ENCODE results near the gene CORO1C. TPM values are rescaled to one million over a fixed set of nuclear protein-coding genes. Genes with fewer than 3 reads are reported as not detected.

CORO1C gene
- polyA plus RNA-seq, 1 of the 3 experiments (the other 2 are of a cell fraction), result 150 TPM

- H3K9me2 ChIP-seq, result no peaks in the 10 kb centered on the region
- peaks cover 56% of the 10 kb centered on the region for H3F3A ChIP-seq (replicated peaks; ENCODE audit: insufficient read depth)
- H3K79me2 ChIP-seq (ENCODE audit: insufficient read depth), result peaks cover 96% of the 10 kb centered on the region
- H3K4me2 ChIP-seq, result peak overlapping the region; percentile 70
- H3K4me1 ChIP-seq (ENCODE audit: control insufficient read depth in 1 of 2, insufficient read depth in 2 of 2, low read depth in 1 of 2, low read length in 1 of 2), result peaks cover 39 to 52% of the 10 kb centered on the region in 2 experiments; a peak in 3 of 4 replicates
- H4K20me1 ChIP-seq (ENCODE audit: insufficient read depth), result peaks cover 64% of the 10 kb centered on the region
- H3K4me3 ChIP-seq (ENCODE audit: low read depth in 2 of 2, low read length in 1 of 2), result no peak overlapping the region
- TF ChIP-seq SIN3A (IDR thresholded peaks at IDR 0.05; ENCODE audit: borderline replicate concordance, low read depth, low read length), result no peak
- TF ChIP-seq TAF1 (IDR thresholded peaks at IDR 0.05; ENCODE audit: borderline replicate concordance, low read depth, low read length), result no peak
- no peak for TF ChIP-seq SMC3 (IDR thresholded peaks at IDR 0.05; ENCODE audit: low read depth, low read length)
- no peak for TF ChIP-seq EZH2phosphoT487 (IDR thresholded peaks at IDR 0.05; ENCODE audit: borderline replicate concordance, low read depth)
- TF ChIP-seq CHD2 (IDR thresholded peaks at IDR 0.05; ENCODE audit: low read length, partially characterized antibody), result no peak
- no peaks in the 10 kb centered on the region for H3K9me3 ChIP-seq
- no peak for DNase-seq
- peak overlapping the region; percentile 14 to 93; a peak in 3 of 4 replicates for H3K27ac ChIP-seq (ENCODE audit: low read depth in 2 of 2, low read length in 1 of 2)
- ChIA-PET CTCF (interaction anchor here (1.4 to 4.3 kb wide), 3 partner anchors 33 to 79 kb away, joined by 4 to 16 read pairs (median 7); no protein-coding TSS in a partner anchor), POLR2A (no interaction called here)
- peak overlapping the region; percentile 49; the same call in 1 of the 2 replicates for H3K9ac ChIP-seq
- H2AFZ ChIP-seq (ENCODE audit: low read depth), result no peak overlapping the region
- peaks cover 2 to 15% of the 10 kb centered on the region in 2 experiments for H3K36me3 ChIP-seq (replicated peaks in 1 of 2; ENCODE audit: control insufficient read depth in 1 of 2, insufficient read depth in 2 of 2, low read length in 1 of 2)
- H3K27me3 ChIP-seq (ENCODE audit: insufficient read depth), result no peaks in the 10 kb centered on the region
Measured at GRCh38 chr12:108724890-108725151, 6.5 kb downstream of the CORO1C start.

GRCh38 chr12:108724054-108724889 lies 7.0 kb downstream of the CORO1C start:
- CTCF ChIA-PET, result interaction anchor here (0.8 to 4.3 kb wide), 5 partner anchors 32 to 79 kb away, joined by 3 to 16 read pairs (median 4); no protein-coding TSS in a partner anchor

GRCh38 chr12:108722992-108723766 lies 8.1 kb downstream of the CORO1C start:
- Histone ChIP-seq H3K9me2 (no peaks in the 10 kb centered on the region), H3K4me1 (ENCODE audit: control insufficient read depth in 1 of 2, insufficient read depth in 2 of 2, low read depth in 1 of 2, low read length in 1 of 2) (peaks cover 31 to 52% of the 10 kb centered on the region in 2 experiments; a peak in 3 of 4 replicates), H3K4me2 (peak overlapping the region; percentile 70), H4K20me1 (ENCODE audit: insufficient read depth) (peaks cover 64% of the 10 kb centered on the region), H3F3A (replicated peaks; ENCODE audit: insufficient read depth) (peaks cover 41% of the 10 kb centered on the region), H3K4me3 (ENCODE audit: low read depth in 2 of 2, low read length in 1 of 2) (peak overlapping the region in 1 of 2 experiments; percentile 23; a peak in 2 of 4 replicates), H3K36me3 (replicated peaks in 1 of 2; ENCODE audit: control insufficient read depth in 1 of 2, insufficient read depth in 2 of 2, low read length in 1 of 2) (peaks cover 2 to 19% of the 10 kb centered on the region in 2 experiments), H3K27me3 (ENCODE audit: insufficient read depth) (no peaks in the 10 kb centered on the region), H3K9me3 (no peaks in the 10 kb centered on the region), H3K79me2 (ENCODE audit: insufficient read depth) (peaks cover 96% of the 10 kb centered on the region), H3K27ac (ENCODE audit: low read depth in 2 of 2, low read length in 1 of 2) (peak overlapping the region; percentile 51 to 93; a peak in 3 of 4 replicates), H2AFZ (ENCODE audit: low read depth) (no peak overlapping the region), H3K9ac (peak overlapping the region; percentile 60)
- WGBS (ENCODE audit: low lambda C conversion rate), result 10% methylated on average over 5 of the region's 5 CpGs
- POLR2A ChIA-PET, result no interaction called here
- no peak for DNase-seq
- CTCF ChIA-PET, result interaction anchor here (1.4 to 4.3 kb wide), 4 partner anchors 9 to 80 kb away, joined by 3 to 16 read pairs (median 6); no protein-coding TSS in a partner anchor
- TF ChIP-seq MXI1 (IDR thresholded peaks at IDR 0.05; ENCODE audit: low read depth, low read length) (no peak), NFIC (IDR thresholded peaks at IDR 0.05; ENCODE audit: borderline replicate concordance) (peak; percentile 100), CTCF (IDR thresholded peaks at IDR 0.05) (no peak), YY1 (IDR thresholded peaks at IDR 0.05; ENCODE audit: low read depth) (no peak; the same call in 1 of the 2 replicates), TCF12 (IDR thresholded peaks at IDR 0.05) (peak; percentile 96), SMC3 (IDR thresholded peaks at IDR 0.05; ENCODE audit: low read depth, low read length) (no peak), RCOR1 (IDR thresholded peaks at IDR 0.05; ENCODE audit: low read length) (no peak), MAX (IDR thresholded peaks at IDR 0.05; ENCODE audit: low read depth) (peak; percentile 77; the same call in 1 of the 2 replicates), MEF2A (IDR thresholded peaks at IDR 0.05; ENCODE audit: borderline replicate concordance, low read depth) (peak; percentile 77), FOSL2 (IDR thresholded peaks at IDR 0.05; ENCODE audit: borderline replicate concordance, low read depth) (peak; percentile 86), RFX5 (IDR thresholded peaks at IDR 0.05; ENCODE audit: low read length) (no peak), ELF1 (IDR thresholded peaks at IDR 0.05) (no peak)

More at GRCh38 chr12:108724054-108724889, 7.0 kb downstream of the CORO1C start:
- WGBS (ENCODE audit: low lambda C conversion rate), result 41% methylated on average over 3 of the region's 3 CpGs
- Histone ChIP-seq H3K4me1 (ENCODE audit: control insufficient read depth in 1 of 2, insufficient read depth in 2 of 2, low read depth in 1 of 2, low read length in 1 of 2) (peaks cover 37 to 52% of the 10 kb centered on the region in 2 experiments; a peak in 3 of 4 replicates), H3K9ac (peak overlapping the region; percentile 49), H4K20me1 (ENCODE audit: insufficient read depth) (peaks cover 64% of the 10 kb centered on the region), H3K4me2 (peak overlapping the region; percentile 70), H3K4me3 (ENCODE audit: low read depth in 2 of 2, low read length in 1 of 2) (peak overlapping the region in 1 of 2 experiments; percentile 4; a peak in 1 of 4 replicates), H3K27ac (ENCODE audit: low read depth in 2 of 2, low read length in 1 of 2) (peak overlapping the region; percentile 51 to 93; a peak in 3 of 4 replicates), H3K79me2 (ENCODE audit: insufficient read depth) (peaks cover 96% of the 10 kb centered on the region), H3K9me3 (no peaks in the 10 kb centered on the region), H3K36me3 (replicated peaks in 1 of 2; ENCODE audit: control insufficient read depth in 1 of 2, insufficient read depth in 2 of 2, low read length in 1 of 2) (peaks cover 2 to 13% of the 10 kb centered on the region in 2 experiments), H3K27me3 (ENCODE audit: insufficient read depth) (no peaks in the 10 kb centered on the region), H2AFZ (ENCODE audit: low read depth) (no peak overlapping the region), H3K9me2 (no peaks in the 10 kb centered on the region), H3F3A (replicated peaks; ENCODE audit: insufficient read depth) (peaks cover 50% of the 10 kb centered on the region)
- no peak for DNase-seq
- TF ChIP-seq NFIC (IDR thresholded peaks at IDR 0.05; ENCODE audit: borderline replicate concordance), result no peak
- TF ChIP-seq TCF12 (IDR thresholded peaks at IDR 0.05), result 0 out of 2 replicates have a peak, but pooled peaks have one; percentile 12
- POLR2A ChIA-PET, result no interaction called here
